ENCODE measurements around the gene DOCK1. TPM values are rescaled to one million over a fixed set of nuclear protein-coding genes. Genes with fewer than 3 reads are reported as not detected.

DOCK1 gene
- total and polyA plus RNA-seq, 2 donors (not counting 1 experiment from before 2014, with no cell fraction given), result 20.5 to 91.0 TPM

DNA sequence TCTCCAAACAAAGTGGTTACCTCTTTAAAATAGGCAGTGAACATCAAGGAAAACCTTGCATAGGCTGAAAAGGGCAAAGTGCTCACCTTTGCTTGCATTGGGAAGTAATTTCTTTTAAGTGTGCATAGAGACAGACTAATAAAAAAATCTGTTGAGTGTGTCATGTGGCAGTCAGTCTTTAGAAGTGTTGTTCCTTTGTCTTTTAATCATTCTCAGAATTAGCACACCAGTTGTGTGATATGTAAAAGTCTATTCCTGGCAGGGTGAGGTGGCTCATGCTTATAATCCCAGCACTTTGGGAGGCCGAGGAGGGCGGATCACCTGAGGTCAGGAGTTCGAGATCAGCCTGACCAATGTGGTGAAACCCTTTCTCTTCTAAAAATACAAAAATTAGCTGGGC lies 174.2 kb downstream of the DOCK1 start:
- H3K36me3 ChIP-seq (ENCODE audit: control insufficient read depth, insufficient read depth, low read length), result no peaks in the 10 kb centered on the region
- H4K20me1 ChIP-seq (ENCODE audit: control insufficient read depth, extremely low read depth, insufficient read depth, low read length), result no peaks in the 10 kb centered on the region
- H3K79me2 ChIP-seq (ENCODE audit: control insufficient read depth, insufficient read depth, low read length), result no peaks in the 10 kb centered on the region
- no peak overlapping the region for H3K4me2 ChIP-seq (ENCODE audit: extremely low read depth, insufficient read depth, low read length)
- TF ChIP-seq EZH2 (IDR thresholded peaks at IDR 0.05; ENCODE audit: low read length, missing control alignments), result no peak
- H3K4me1 ChIP-seq (ENCODE audit: control insufficient read depth, extremely low read depth, insufficient read depth, low read length), result no peaks in the 10 kb centered on the region
- DNase-seq (ENCODE audit: low read depth in 2 of 2), result no peak
- H3K27me3 ChIP-seq (ENCODE audit: control insufficient read depth, insufficient read depth, low read length), result no peaks in the 10 kb centered on the region
- H3K9me3 ChIP-seq (ENCODE audit: control insufficient read depth, insufficient read depth, low read depth, low read length), result no peaks in the 10 kb centered on the region
- no peak overlapping the region for H2AFZ ChIP-seq (ENCODE audit: low read length)
- no peak overlapping the region for H3K4me3 ChIP-seq (replicated peaks in 1 of 4; ENCODE audit: control extremely low read depth in 1 of 4, insufficient read depth in 1 of 4, low read depth in 3 of 4, low read length in 4 of 4)
- no peak overlapping the region for H3K9ac ChIP-seq (ENCODE audit: insufficient read depth, low read length)
- H3K27ac ChIP-seq (ENCODE audit: insufficient read depth, low read length), result no peak overlapping the region

DNA sequence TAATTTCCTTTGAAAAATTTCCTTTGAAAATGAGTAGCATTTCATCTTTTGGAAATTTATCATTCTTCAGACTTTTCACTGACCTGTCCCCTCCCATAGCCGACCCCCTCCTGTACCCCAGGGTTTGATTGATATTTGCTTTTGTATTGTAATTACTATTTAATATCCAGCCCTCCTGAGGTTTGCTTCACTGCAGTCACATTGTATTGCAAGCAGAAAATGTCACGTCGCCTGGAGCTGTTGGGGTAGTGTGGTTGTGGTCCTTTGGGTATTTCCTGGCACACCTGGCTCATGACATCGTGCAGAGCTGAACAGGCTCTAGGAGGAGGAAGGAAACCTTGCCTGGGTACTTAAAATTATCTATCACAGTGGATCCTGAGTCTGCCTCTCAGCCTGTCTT lies 175.1 kb downstream of the DOCK1 start:
- H3K36me3 ChIP-seq (ENCODE audit: control insufficient read depth, insufficient read depth, low read length), result no peaks in the 10 kb centered on the region
- DNase-seq (ENCODE audit: low read depth in 2 of 2), result no peak
- H3K9me3 ChIP-seq (ENCODE audit: control insufficient read depth, insufficient read depth, low read depth, low read length), result no peaks in the 10 kb centered on the region
- H3K27me3 ChIP-seq (ENCODE audit: control insufficient read depth, insufficient read depth, low read length), result no peaks in the 10 kb centered on the region
- no peaks in the 10 kb centered on the region for H3K79me2 ChIP-seq (ENCODE audit: control insufficient read depth, insufficient read depth, low read length)
- H2AFZ ChIP-seq (ENCODE audit: low read length), result no peak overlapping the region
- H3K9ac ChIP-seq (ENCODE audit: insufficient read depth, low read length), result no peak overlapping the region
- no peaks in the 10 kb centered on the region for H3K4me1 ChIP-seq (ENCODE audit: control insufficient read depth, extremely low read depth, insufficient read depth, low read length)
- no peak for TF ChIP-seq EZH2 (IDR thresholded peaks at IDR 0.05; ENCODE audit: low read length, missing control alignments)
- TF ChIP-seq, protein P1, sequence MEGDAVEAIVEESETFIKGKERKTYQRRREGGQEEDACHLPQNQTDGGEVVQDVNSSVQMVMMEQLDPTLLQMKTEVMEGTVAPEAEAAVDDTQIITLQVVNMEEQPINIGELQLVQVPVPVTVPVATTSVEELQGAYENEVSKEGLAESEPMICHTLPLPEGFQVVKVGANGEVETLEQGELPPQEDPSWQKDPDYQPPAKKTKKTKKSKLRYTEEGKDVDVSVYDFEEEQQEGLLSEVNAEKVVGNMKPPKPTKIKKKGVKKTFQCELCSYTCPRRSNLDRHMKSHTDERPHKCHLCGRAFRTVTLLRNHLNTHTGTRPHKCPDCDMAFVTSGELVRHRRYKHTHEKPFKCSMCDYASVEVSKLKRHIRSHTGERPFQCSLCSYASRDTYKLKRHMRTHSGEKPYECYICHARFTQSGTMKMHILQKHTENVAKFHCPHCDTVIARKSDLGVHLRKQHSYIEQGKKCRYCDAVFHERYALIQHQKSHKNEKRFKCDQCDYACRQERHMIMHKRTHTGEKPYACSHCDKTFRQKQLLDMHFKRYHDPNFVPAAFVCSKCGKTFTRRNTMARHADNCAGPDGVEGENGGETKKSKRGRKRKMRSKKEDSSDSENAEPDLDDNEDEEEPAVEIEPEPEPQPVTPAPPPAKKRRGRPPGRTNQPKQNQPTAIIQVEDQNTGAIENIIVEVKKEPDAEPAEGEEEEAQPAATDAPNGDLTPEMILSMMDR (conservative IDR thresholded peaks at IDR 0.05 in 1 of 2, IDR thresholded peaks at IDR 0.05 in 1 of 2; ENCODE audit: low read depth in 1 of 2, low read length in 2 of 2), result no peak
- H4K20me1 ChIP-seq (ENCODE audit: control insufficient read depth, extremely low read depth, insufficient read depth, low read length), result no peaks in the 10 kb centered on the region
- H3K27ac ChIP-seq (ENCODE audit: insufficient read depth, low read length), result no peak overlapping the region
- no peak overlapping the region for H3K4me3 ChIP-seq (replicated peaks in 1 of 4; ENCODE audit: control extremely low read depth in 1 of 4, insufficient read depth in 1 of 4, low read depth in 3 of 4, low read length in 4 of 4)
- no peak overlapping the region for H3K4me2 ChIP-seq (ENCODE audit: extremely low read depth, insufficient read depth, low read length)

DNA sequence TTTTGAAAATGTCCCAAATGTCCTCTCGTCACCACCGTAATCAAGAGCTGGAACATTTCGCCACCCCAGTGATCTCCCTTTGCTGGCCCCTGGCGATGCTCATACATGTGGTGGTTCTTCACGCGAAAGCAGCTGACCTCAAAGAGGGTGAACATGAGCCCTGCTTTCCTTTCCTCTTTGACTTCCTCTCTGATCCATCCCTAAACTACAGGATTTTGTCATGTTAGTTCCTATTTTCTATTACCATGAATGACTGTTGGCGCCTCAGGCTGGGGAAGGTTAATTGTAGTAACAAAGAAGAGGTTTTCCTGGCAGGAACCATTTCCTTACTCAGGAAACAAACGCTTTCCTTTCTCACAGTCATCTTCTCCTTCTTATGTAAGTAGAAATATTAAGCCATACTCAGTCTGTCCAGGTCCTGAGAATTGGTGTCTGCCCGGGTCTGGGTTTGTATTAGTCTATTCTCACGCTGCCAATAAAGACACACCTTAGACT lies 176.7 kb downstream of the DOCK1 start:
- TF ChIP-seq, protein P1 (conservative IDR thresholded peaks at IDR 0.05 in 1 of 2, IDR thresholded peaks at IDR 0.05 in 1 of 2; ENCODE audit: low read depth in 1 of 2, low read length in 2 of 2), result no peak
- no peak for TF ChIP-seq EZH2 (IDR thresholded peaks at IDR 0.05; ENCODE audit: low read length, missing control alignments)
- Histone ChIP-seq H3K4me1 (ENCODE audit: control insufficient read depth, extremely low read depth, insufficient read depth, low read length) (no peaks in the 10 kb centered on the region), H3K9me3 (ENCODE audit: control insufficient read depth, insufficient read depth, low read depth, low read length) (no peaks in the 10 kb centered on the region), H3K4me3 (replicated peaks in 1 of 4; ENCODE audit: control extremely low read depth in 1 of 4, insufficient read depth in 1 of 4, low read depth in 3 of 4, low read length in 4 of 4) (no peak overlapping the region), H3K27ac (ENCODE audit: insufficient read depth, low read length) (no peak overlapping the region), H3K9ac (ENCODE audit: insufficient read depth, low read length) (no peak overlapping the region), H4K20me1 (ENCODE audit: control insufficient read depth, extremely low read depth, insufficient read depth, low read length) (no peaks in the 10 kb centered on the region), H3K36me3 (ENCODE audit: control insufficient read depth, insufficient read depth, low read length) (no peaks in the 10 kb centered on the region), H3K79me2 (ENCODE audit: control insufficient read depth, insufficient read depth, low read length) (no peaks in the 10 kb centered on the region), H3K27me3 (ENCODE audit: control insufficient read depth, insufficient read depth, low read length) (no peaks in the 10 kb centered on the region), H3K4me2 (ENCODE audit: extremely low read depth, insufficient read depth, low read length) (no peak overlapping the region), H2AFZ (ENCODE audit: low read length) (no peak overlapping the region)
- DNase-seq (ENCODE audit: low read depth in 2 of 2), result no peak

All from fibroblast of lung (primary cell).